Measurements from ENCODE around the gene SLC20A1.

- TF ChIP-seq CTCF (IDR thresholded peaks at IDR 0.05; ENCODE audit: low read length) (no peak), EZH2 (optimal IDR thresholded peaks at IDR 0.05; ENCODE audit: low read depth, low read length) (no peak)
These were observed 23.9 kb downstream of the SLC20A1 start for GRCh38 chr2:112669667-112670066.
